CD4-positive, alpha-beta memory T cell (primary cell): ENCODE results near the gene CRABP2. TPM values are rescaled to one million over a fixed set of nuclear protein-coding genes. Genes with fewer than 3 reads are reported as not detected.

Experiments used
- CTCF ChIA-PET: fragments of 350-600 bp; sonication (Branson Sonifier 250); formaldehyde crosslinking; loops from one replicate; lab custom pipeline; 2021; ENCODE audit warnings: inconsistent platforms; ENCODE audit not compliant: partially characterized antibody; lab: Charles Lee
- POLR2A ChIA-PET: fragments of 350-600 bp; sonication (Branson Sonifier 250); formaldehyde crosslinking; loops from one replicate; lab custom pipeline; 2021; ENCODE audit not compliant: partially characterized antibody; lab: Charles Lee
- DNase-seq, 5 donors: peaks; one replicate each; pipeline versions ENCODE4 v3.0.0 to v3.0.0-alpha.2; 2020 to 2022; ENCODE audit warnings: mixed read lengths in 1 of 5
- H3K27ac ChIP-seq: one replicate; pipeline ENCODE4 v1.7.0; 2013; ENCODE audit warnings: low read depth, low read length
- H3K27me3 ChIP-seq: 2 replicates; pipeline ENCODE4 v1.7.0; 2013; ENCODE audit warnings: mild to moderate bottlenecking, low read length, moderate library complexity; ENCODE audit not compliant: insufficient read depth
- H3K36me3 ChIP-seq: 2 replicates; pipeline ENCODE4 v1.7.0; 2013; ENCODE audit warnings: mild to moderate bottlenecking, low read length, moderate library complexity; ENCODE audit not compliant: insufficient read depth
- H3K4me1 ChIP-seq: 2 replicates; pipeline ENCODE4 v1.7.0; 2013; ENCODE audit warnings: mild to moderate bottlenecking, low read length, moderate library complexity; ENCODE audit not compliant: insufficient read depth
- H3K4me3 ChIP-seq, 2 donors: one replicate each; pipeline ENCODE4 v1.7.0; 2013; ENCODE audit warnings: low read length in 2 of 2, mild to moderate bottlenecking in 1 of 2
- H3K9me3 ChIP-seq, 2 donors: one replicate each; pipeline ENCODE4 v1.7.0; 2013; ENCODE audit warnings: low read length in 2 of 2, control low read depth in 1 of 2; ENCODE audit not compliant: control insufficient read depth in 1 of 2
- H3K27ac Mint-ChIP-seq, 7 donors: one replicate each; pipeline ENCODE4 v1.8.0; 2020 to 2021; ENCODE audit warnings: mixed read lengths in 7 of 7, mild to moderate bottlenecking in 6 of 7, inconsistent platforms in 3 of 7, moderate library complexity in 3 of 7
- H3K27me3 Mint-ChIP-seq, 2 donors: one replicate each; pipeline ENCODE4 v1.8.0; 2020 to 2021; ENCODE audit warnings: mixed read lengths in 2 of 2
- H3K36me3 Mint-ChIP-seq, 2 donors: one replicate each; pipeline ENCODE4 v1.8.0; 2020 to 2021; ENCODE audit warnings: mixed read lengths in 2 of 2, inconsistent platforms in 1 of 2, mild to moderate bottlenecking in 1 of 2
- H3K4me1 Mint-ChIP-seq, 4 donors: one replicate each; pipeline ENCODE4 v1.8.0; 2020 to 2021; ENCODE audit warnings: mixed read lengths in 4 of 4, mild to moderate bottlenecking in 1 of 4
- H3K4me3 Mint-ChIP-seq, 8 donors: one replicate each; pipeline ENCODE4 v1.8.0; 2020 to 2021; ENCODE audit warnings: mixed read lengths in 8 of 8, mild to moderate bottlenecking in 7 of 8, moderate library complexity in 6 of 8, inconsistent platforms in 3 of 8
- H3K9me3 Mint-ChIP-seq, 8 donors: one replicate each; pipeline ENCODE4 v1.8.0; 2020 to 2021; ENCODE audit warnings: mixed read lengths in 8 of 8, mild to moderate bottlenecking in 5 of 8, inconsistent platforms in 3 of 8, moderate library complexity in 1 of 8
- intact Hi-C: fragments of 100-400 bp; cut with micrococcal nuclease; formaldehyde crosslinking; loops from one replicate; pipeline ENCODE4 v1.15.1; 2023
- polyA plus RNA-seq, 2 donors: library from polyadenylated mRNA; unstranded; fragments of 300-500 nt; fragmentation: Illumina TruSeq; gene quantifications; one replicate each; pipeline ENCODE4 v1.2.3, GENCODE V29; 2021
- total RNA-seq, 2 experiments: library from RNA; stranded (reverse); gene quantifications; one replicate each; pipeline ENCODE4 v1.2.3, GENCODE V29; 2021

The CRABP2 gene
- total and polyA plus RNA-seq, 4 experiments from 2014 or later: 0.21 to 0.61 (median 0.55) TPM; not detected in 1

- Mint-ChIP-seq H3K4me1 (peaks cover 8 to 47% (median 24%) of the 10 kb centered on the region in 4 donors), H3K27me3 (peaks cover 6 to 14% of the 10 kb centered on the region in 2 donors), H3K4me3 (peak overlapping the region in 7 of 8 donors; percentile 28 to 89 (median 59)), H3K27ac (peak overlapping the region in 3 of 7 donors; percentile 38 to 68 (median 42)), H3K9me3 (no peaks in the 10 kb centered on the region), H3K36me3 (peaks cover 0 to 4% of the 10 kb centered on the region in 2 donors)
- Histone ChIP-seq H3K27me3 (peaks cover 6% of the 10 kb centered on the region), H3K4me1 (peaks cover 32% of the 10 kb centered on the region), H3K4me3 (no peak overlapping the region), H3K9me3 (no peaks in the 10 kb centered on the region), H3K36me3 (no peaks in the 10 kb centered on the region), H3K27ac (no peak overlapping the region)
- CTCF ChIA-PET: interaction anchor here (2.1 to 12.1 kb wide), 2 partner anchors 15 to 17 kb away, joined by 10 to 187 read pairs; no protein-coding TSS in a partner anchor
- intact Hi-C loops: loop anchor here (10.0 kb wide), 1 partner anchor 79 kb away; no protein-coding TSS in a partner anchor
- POLR2A ChIA-PET: interaction anchor here (0.7 to 4.2 kb wide), 3 partner anchors 9 to 24 kb away, joined by 3 to 35 read pairs (median 3); partner anchors contain the start of genes ISG20L2 and METTL25B
- no peak for DNase-seq
These were observed 1.1 kb downstream of the CRABP2 start for GRCh38 chr1:156704166-156704711.

- no peaks in the 10 kb centered on the region for H3K36me3 ChIP-seq
- CTCF ChIA-PET: interaction anchor here (12.1 kb wide), 1 partner anchor 14 kb away, joined by 187 read pairs; no protein-coding TSS in a partner anchor
- H3K9me3 ChIP-seq: no peaks in the 10 kb centered on the region
- no peak overlapping the region for H3K4me3 ChIP-seq
- Mint-ChIP-seq H3K4me3 (peak overlapping the region in 5 of 8 donors; percentile 17 to 89 (median 46)), H3K36me3 (peaks cover 0 to 4% of the 10 kb centered on the region in 2 donors), H3K27ac (peak overlapping the region in 1 of 7 donors; percentile 38), H3K4me1 (peaks cover 8 to 47% (median 24%) of the 10 kb centered on the region in 4 donors), H3K9me3 (no peaks in the 10 kb centered on the region), H3K27me3 (peaks cover 8 to 17% of the 10 kb centered on the region in 2 donors)
- no peak for DNase-seq
- no peak overlapping the region for H3K27ac ChIP-seq
- H3K4me1 ChIP-seq: peaks cover 32% of the 10 kb centered on the region
- H3K27me3 ChIP-seq: peaks cover 6% of the 10 kb centered on the region
- POLR2A ChIA-PET: no interaction called here
- intact Hi-C loops: loop anchor here (10.0 kb wide), 1 partner anchor 79 kb away; no protein-coding TSS in a partner anchor
These were observed 1.6 kb downstream of the CRABP2 start for GRCh38 chr1:156703741-156704140.

GRCh38 chr1:156703336-156703735, 2.0 kb downstream of the CRABP2 start:
- Histone ChIP-seq H3K27me3 (peaks cover 6% of the 10 kb centered on the region), H3K4me3 (no peak overlapping the region), H3K4me1 (peaks cover 32% of the 10 kb centered on the region), H3K9me3 (no peaks in the 10 kb centered on the region), H3K27ac (no peak overlapping the region), H3K36me3 (no peaks in the 10 kb centered on the region)
- ChIA-PET POLR2A (no interaction called here), CTCF (interaction anchor here (12.1 kb wide), 1 partner anchor 14 kb away, joined by 187 read pairs; no protein-coding TSS in a partner anchor)
- DNase-seq: no peak
- H3K36me3 Mint-ChIP-seq: peaks cover 0 to 4% of the 10 kb centered on the region in 2 donors
- H3K27me3 Mint-ChIP-seq: peaks cover 8 to 18% of the 10 kb centered on the region in 2 donors
- no peak overlapping the region for H3K27ac Mint-ChIP-seq
- intact Hi-C loops: loop anchor here (10.0 kb wide), 1 partner anchor 79 kb away; no protein-coding TSS in a partner anchor
- H3K4me3 Mint-ChIP-seq: no peak overlapping the region
- H3K9me3 Mint-ChIP-seq: no peaks in the 10 kb centered on the region
- H3K4me1 Mint-ChIP-seq: peaks cover 8 to 43% (median 24%) of the 10 kb centered on the region in 4 donors

GRCh38 chr1:156700736-156701531, 4.4 kb downstream of the CRABP2 start:
- ChIA-PET POLR2A (no interaction called here), CTCF (interaction anchor here (0.8 to 12.1 kb wide), 4 partner anchors 10 to 73 kb away, joined by 3 to 187 read pairs (median 4); no protein-coding TSS in a partner anchor)
- Histone ChIP-seq H3K27me3 (peaks cover 6% of the 10 kb centered on the region), H3K27ac (no peak overlapping the region), H3K9me3 (no peaks in the 10 kb centered on the region), H3K4me3 (no peak overlapping the region), H3K36me3 (no peaks in the 10 kb centered on the region), H3K4me1 (peaks cover 16% of the 10 kb centered on the region)
- Mint-ChIP-seq H3K27ac (no peak overlapping the region), H3K27me3 (peaks cover 13 to 33% of the 10 kb centered on the region in 2 donors), H3K4me3 (no peak overlapping the region), H3K9me3 (no peaks in the 10 kb centered on the region), H3K36me3 (peaks cover 0 to under 1% of the 10 kb centered on the region in 2 donors), H3K4me1 (peaks cover 0 to 20% (median 11%) of the 10 kb centered on the region in 4 donors)
- no peak for DNase-seq
- intact Hi-C loops: loop anchor here (10.0 kb wide), 1 partner anchor 76 kb away; no protein-coding TSS in a partner anchor

- no peaks in the 10 kb centered on the region for H3K9me3 ChIP-seq
- H3K4me1 Mint-ChIP-seq: peaks cover 0 to 2% (median under 1%) of the 10 kb centered on the region in 4 donors
- H3K4me3 ChIP-seq: no peak overlapping the region
- peak overlapping the region in 1 of 7 donors; percentile 18 for H3K27ac Mint-ChIP-seq
- no peak overlapping the region for H3K27ac ChIP-seq
- no peaks in the 10 kb centered on the region for H3K27me3 ChIP-seq
- no peaks in the 10 kb centered on the region for H3K36me3 ChIP-seq
- no peaks in the 10 kb centered on the region for H3K4me1 ChIP-seq
- no peak for DNase-seq
- H3K27me3 Mint-ChIP-seq: peaks cover 14 to 34% of the 10 kb centered on the region in 2 donors
- CTCF ChIA-PET: interaction anchor here (1.2 to 12.1 kb wide), 3 partner anchors 10 to 161 kb away, joined by 3 to 187 read pairs (median 11); no protein-coding TSS in a partner anchor
- intact Hi-C loops: no loop called here
- no peak overlapping the region for H3K4me3 Mint-ChIP-seq
- no peaks in the 10 kb centered on the region for H3K9me3 Mint-ChIP-seq
- no peaks in the 10 kb centered on the region for H3K36me3 Mint-ChIP-seq
- POLR2A ChIA-PET: interaction anchor here (1.4 kb wide), 1 partner anchor 8 kb away, joined by 3 read pairs; no protein-coding TSS in a partner anchor
These were observed 6.4 kb downstream of the CRABP2 start for GRCh38 chr1:156698995-156699394.

- intact Hi-C loops: no loop called here
- peaks cover 20 to 36% of the 10 kb centered on the region in 2 donors for H3K27me3 Mint-ChIP-seq
- Histone ChIP-seq H3K4me3 (no peak overlapping the region), H3K4me1 (peaks cover 9% of the 10 kb centered on the region), H3K9me3 (no peaks in the 10 kb centered on the region), H3K36me3 (no peaks in the 10 kb centered on the region), H3K27ac (no peak overlapping the region), H3K27me3 (no peaks in the 10 kb centered on the region)
- ChIA-PET POLR2A (interaction anchor here (1.4 kb wide), 1 partner anchor 9 kb away, joined by 3 read pairs; no protein-coding TSS in a partner anchor), CTCF (interaction anchor here (2.1 to 12.1 kb wide), 2 partner anchors 8 kb away, joined by 6 to 187 read pairs; partner anchors contain the start of gene CRABP2)
- H3K4me3 Mint-ChIP-seq: no peak overlapping the region
- no peak overlapping the region for H3K27ac Mint-ChIP-seq
- H3K4me1 Mint-ChIP-seq: peaks cover 0 to 3% (median 1%) of the 10 kb centered on the region in 4 donors
- no peaks in the 10 kb centered on the region for H3K9me3 Mint-ChIP-seq
- no peaks in the 10 kb centered on the region for H3K36me3 Mint-ChIP-seq
- DNase-seq: no peak
These were observed 7.9 kb downstream of the CRABP2 start for GRCh38 chr1:156697481-156697880.
